Nephron progenitor cell (in vitro differentiated cells): ENCODE results near the gene GUCA2A.

Experiments used
- DNase-seq: peaks from one replicate; pipeline ENCODE4 v3.0.0; 2021
- H3K27ac Mint-ChIP-seq: 2 replicates; pipeline ENCODE4 v1.8.0; 2021; ENCODE audit warnings: mild to moderate bottlenecking, moderate library complexity, mixed read lengths
- H3K27me3 Mint-ChIP-seq: 2 replicates; pipeline ENCODE4 v1.8.0; 2021; ENCODE audit warnings: mild to moderate bottlenecking, low read depth, mixed read lengths; ENCODE audit not compliant: poor library complexity
- H3K36me3 Mint-ChIP-seq: 2 replicates; pipeline ENCODE4 v1.8.0; 2021; ENCODE audit warnings: low read depth, mixed read lengths
- H3K4me1 Mint-ChIP-seq: 2 replicates; pipeline ENCODE4 v1.8.0; 2021; ENCODE audit warnings: mixed read lengths
- H3K4me3 Mint-ChIP-seq: 2 replicates; pipeline ENCODE4 v1.8.0; 2021; ENCODE audit warnings: mild to moderate bottlenecking, moderate library complexity, mixed read lengths
- H3K9me3 Mint-ChIP-seq: 2 replicates; pipeline ENCODE4 v1.8.0; 2021; ENCODE audit warnings: mild to moderate bottlenecking, moderate library complexity, mixed read lengths
- CTCF ChIP-seq: fragments of 200-600 bp; sonication (generic); IDR thresholded peaks from 2 replicates; pipeline ENCODE4 v1.5.0; 2021; ENCODE audit warnings: antibody characterized with exemption

Gene GUCA2A

GRCh38 chr1:42143896-42144710 is 20.4 kb downstream of the GUCA2A start:
- no peak for DNase-seq
- H3K4me3 Mint-ChIP-seq: no peak overlapping the region
- H3K27ac Mint-ChIP-seq: no peak overlapping the region
- H3K36me3 Mint-ChIP-seq: no peaks in the 10 kb centered on the region
- TF ChIP-seq CTCF: no peak
- H3K4me1 Mint-ChIP-seq: peaks cover 19% of the 10 kb centered on the region
- peaks cover 4% of the 10 kb centered on the region for H3K9me3 Mint-ChIP-seq
- H3K27me3 Mint-ChIP-seq: peaks cover 8% of the 10 kb centered on the region

- Mint-ChIP-seq H3K4me3 (no peak overlapping the region), H3K27me3 (peaks cover 9% of the 10 kb centered on the region), H3K27ac (no peak overlapping the region), H3K36me3 (no peaks in the 10 kb centered on the region), H3K9me3 (peaks cover 7% of the 10 kb centered on the region), H3K4me1 (peaks cover 19% of the 10 kb centered on the region)
- no peak for TF ChIP-seq CTCF
- no peak for DNase-seq
Observed at GRCh38 chr1:42142894-42143675, 21.5 kb downstream of the GUCA2A start.

- DNase-seq: no peak
- no peak overlapping the region for H3K4me3 Mint-ChIP-seq
- peaks cover 7% of the 10 kb centered on the region for H3K9me3 Mint-ChIP-seq
- peaks cover 12% of the 10 kb centered on the region for H3K27me3 Mint-ChIP-seq
- H3K36me3 Mint-ChIP-seq: no peaks in the 10 kb centered on the region
- H3K27ac Mint-ChIP-seq: no peak overlapping the region
- TF ChIP-seq CTCF: no peak
- H3K4me1 Mint-ChIP-seq: peaks cover 21% of the 10 kb centered on the region
Observed at GRCh38 chr1:42141978-42142377, 22.6 kb downstream of the GUCA2A start.

GRCh38 chr1:42140191-42140590 is 24.4 kb downstream of the GUCA2A start:
- Mint-ChIP-seq H3K9me3 (peaks cover 7% of the 10 kb centered on the region), H3K4me3 (no peak overlapping the region), H3K27ac (no peak overlapping the region), H3K36me3 (no peaks in the 10 kb centered on the region), H3K27me3 (peaks cover 13% of the 10 kb centered on the region), H3K4me1 (peaks cover 25% of the 10 kb centered on the region)
- no peak for DNase-seq
- no peak for TF ChIP-seq CTCF

- H3K9me3 Mint-ChIP-seq: peaks cover 7% of the 10 kb centered on the region
- peaks cover 10% of the 10 kb centered on the region for H3K27me3 Mint-ChIP-seq
- DNase-seq: no peak
- no peak overlapping the region for H3K27ac Mint-ChIP-seq
- no peak for TF ChIP-seq CTCF
- H3K4me1 Mint-ChIP-seq: peaks cover 18% of the 10 kb centered on the region
- H3K4me3 Mint-ChIP-seq: no peak overlapping the region
- H3K36me3 Mint-ChIP-seq: no peaks in the 10 kb centered on the region
Observed at GRCh38 chr1:42139444-42139843, 25.1 kb downstream of the GUCA2A start.
